Breast epithelium (tissue), 4 donors: ENCODE data around the gene FBXL15. TPM values are rescaled to one million over a fixed set of nuclear protein-coding genes. Genes with fewer than 3 reads are reported as not detected.

Source experiments
- DNase-seq, 2 donors: peaks; one replicate each; pipeline ENCODE4 v3.0.0-alpha.2; 2019; ENCODE audit warnings: low spot score in 2 of 2
- H3K27ac ChIP-seq, 2 donors: fragments of 200-600 bp; sonication (generic) in 1 of 2; one replicate each; pipeline ENCODE4 v1.5.1; 2016 to 2019; ENCODE audit warnings: mild to moderate bottlenecking in 1 of 2
- H3K27me3 ChIP-seq, 2 donors: fragments of 200-600 bp; sonication (generic) in 1 of 2; one replicate each; pipeline versions ENCODE4 v1.5.1 to v1.6.0; 2017 to 2019; ENCODE audit warnings: control low read depth in 1 of 2, mild to moderate bottlenecking in 1 of 2
- H3K36me3 ChIP-seq: fragments of 200-600 bp; one replicate; pipeline ENCODE4 v1.5.1; 2019
- H3K4me1 ChIP-seq, 2 donors: fragments of 200-600 bp; sonication (generic); one replicate each; pipeline ENCODE4 v1.5.1; 2016 to 2019; ENCODE audit warnings: control low read depth in 1 of 2
- H3K4me3 ChIP-seq, 3 donors: fragments of 200-600 bp; sonication (generic); 1 replicate in 2 of 3; 2 replicates in 1 of 3; pipeline ENCODE4 v1.5.1; 2016 to 2019; ENCODE audit warnings: mild to moderate bottlenecking in 3 of 3, moderate library complexity in 2 of 3
- H3K9me3 ChIP-seq, 2 donors: fragments of 200-600 bp; sonication (generic) in 1 of 2; one replicate each; pipeline ENCODE4 v1.5.1; 2016 to 2019; ENCODE audit warnings: control low read depth in 1 of 2
- POLR2A ChIP-seq: fragments of 450-650 bp; IDR thresholded peaks from one replicate; pipeline ENCODE4 v1.6.1; 2016; ENCODE audit warnings: antibody characterized with exemption, mild to moderate bottlenecking, moderate library complexity
- POLR2AphosphoS5 ChIP-seq, 3 donors: sonication (generic); formaldehyde crosslinking; IDR thresholded peaks; one replicate each; pipeline ENCODE4 v1.6.1; 2017; ENCODE audit warnings: antibody characterized with exemption in 3 of 3
- intact Hi-C: fragments of 100-400 bp; cut with DNase I; formaldehyde crosslinking; loops from one replicate; pipeline ENCODE4 v1.15.1; 2023; ENCODE audit warnings: low total_unique reads
- total RNA-seq, 3 donors: library from RNA; depleted of rRNA; stranded (reverse); fragments of >200 nt; gene quantifications; one replicate each; pipeline ENCODE4 v1.1.0, GENCODE V29; 2016
- TF ChIP-seq, protein P1 (sequence below), 3 donors: fragments of 450-650 bp; IDR thresholded peaks; one replicate each; pipeline ENCODE4 v1.5.1; 2016 to 2017; ENCODE audit warnings: antibody characterized with exemption in 3 of 3, mild to moderate bottlenecking in 3 of 3, moderate library complexity in 3 of 3

Gene FBXL15
- total RNA-seq, 3 donors from 2014 or later = 16.8 to 24.8 (median 21.0) TPM

- H3K36me3 ChIP-seq = no peaks in the 10 kb centered on the region
- H3K9me3 ChIP-seq = no peaks in the 10 kb centered on the region
- DNase-seq = no peak
- peak overlapping the region; percentile 96 to 97 for H3K27ac ChIP-seq
- no peak overlapping the region for H3K4me3 ChIP-seq
- H3K4me1 ChIP-seq = peaks cover 4 to 11% of the 10 kb centered on the region in 2 donors
- intact Hi-C loops = no loop called here
- H3K27me3 ChIP-seq = no peaks in the 10 kb centered on the region
- TF ChIP-seq, protein P1, sequence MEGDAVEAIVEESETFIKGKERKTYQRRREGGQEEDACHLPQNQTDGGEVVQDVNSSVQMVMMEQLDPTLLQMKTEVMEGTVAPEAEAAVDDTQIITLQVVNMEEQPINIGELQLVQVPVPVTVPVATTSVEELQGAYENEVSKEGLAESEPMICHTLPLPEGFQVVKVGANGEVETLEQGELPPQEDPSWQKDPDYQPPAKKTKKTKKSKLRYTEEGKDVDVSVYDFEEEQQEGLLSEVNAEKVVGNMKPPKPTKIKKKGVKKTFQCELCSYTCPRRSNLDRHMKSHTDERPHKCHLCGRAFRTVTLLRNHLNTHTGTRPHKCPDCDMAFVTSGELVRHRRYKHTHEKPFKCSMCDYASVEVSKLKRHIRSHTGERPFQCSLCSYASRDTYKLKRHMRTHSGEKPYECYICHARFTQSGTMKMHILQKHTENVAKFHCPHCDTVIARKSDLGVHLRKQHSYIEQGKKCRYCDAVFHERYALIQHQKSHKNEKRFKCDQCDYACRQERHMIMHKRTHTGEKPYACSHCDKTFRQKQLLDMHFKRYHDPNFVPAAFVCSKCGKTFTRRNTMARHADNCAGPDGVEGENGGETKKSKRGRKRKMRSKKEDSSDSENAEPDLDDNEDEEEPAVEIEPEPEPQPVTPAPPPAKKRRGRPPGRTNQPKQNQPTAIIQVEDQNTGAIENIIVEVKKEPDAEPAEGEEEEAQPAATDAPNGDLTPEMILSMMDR (IDR thresholded peaks at IDR 0.05) = no peak
- no peak for TF ChIP-seq POLR2AphosphoS5 (IDR thresholded peaks at IDR 0.05)
Measured at GRCh38 chr10:102397222-102398171, 23.1 kb upstream of the FBXL15 start.

DNA sequence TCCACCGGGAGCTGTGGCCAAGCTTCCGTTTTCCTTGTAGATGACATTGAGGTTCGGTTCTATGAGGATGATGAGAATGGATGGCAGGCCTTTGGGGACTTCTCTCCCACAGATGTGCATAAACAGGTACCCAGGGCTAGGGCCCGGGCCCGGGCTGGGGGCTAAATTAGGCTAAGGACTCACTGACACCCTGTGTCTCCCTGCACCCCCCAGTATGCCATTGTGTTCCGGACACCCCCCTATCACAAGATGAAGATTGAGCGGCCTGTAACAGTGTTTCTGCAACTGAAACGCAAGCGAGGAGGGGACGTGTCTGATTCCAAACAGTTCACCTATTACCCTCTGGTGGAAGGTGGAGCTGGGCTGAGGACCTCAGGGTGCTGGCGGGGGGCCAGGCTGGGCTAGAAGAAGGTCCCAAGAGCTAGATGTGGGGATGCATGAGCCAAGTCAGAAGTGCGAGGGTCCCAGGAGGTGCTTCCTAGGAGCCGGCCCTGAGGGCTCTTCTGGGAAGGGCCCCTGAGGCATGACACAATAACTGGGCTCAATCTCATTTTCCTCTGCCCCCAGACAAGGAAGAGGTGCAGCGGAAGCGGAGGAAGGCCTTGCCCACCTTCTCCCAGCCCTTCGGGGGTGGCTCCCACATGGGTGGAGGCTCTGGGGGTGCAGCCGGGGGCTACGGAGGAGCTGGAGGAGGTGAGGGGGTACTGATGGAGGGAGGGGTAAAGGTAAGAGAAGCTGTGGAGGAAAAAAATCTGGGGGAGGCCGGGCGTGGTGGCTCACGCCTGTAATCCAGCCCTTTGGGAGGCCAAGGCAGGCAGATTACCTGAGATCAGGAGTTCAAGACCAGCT, 22.2 kb upstream of the FBXL15 start:
- H3K27me3 ChIP-seq = no peaks in the 10 kb centered on the region
- peaks cover 4 to 11% of the 10 kb centered on the region in 2 donors for H3K4me1 ChIP-seq
- no peaks in the 10 kb centered on the region for H3K36me3 ChIP-seq
- intact Hi-C loops = no loop called here
- H3K9me3 ChIP-seq = no peaks in the 10 kb centered on the region
- no peak for DNase-seq
- TF ChIP-seq POLR2A = no peak
- TF ChIP-seq, protein P1 (IDR thresholded peaks at IDR 0.05) = no peak
- no peak for TF ChIP-seq POLR2AphosphoS5 (IDR thresholded peaks at IDR 0.05)
- peak overlapping the region; percentile 40 to 91 for H3K27ac ChIP-seq
- peak overlapping the region in 2 of 3 donors; percentile 67 to 71 for H3K4me3 ChIP-seq

- Histone ChIP-seq H3K9me3 (no peaks in the 10 kb centered on the region), H3K4me3 (peak overlapping the region; percentile 55 to 71 (median 67)), H3K4me1 (peaks cover 4 to 11% of the 10 kb centered on the region in 2 donors), H3K27ac (peak overlapping the region; percentile 91 to 95), H3K27me3 (no peaks in the 10 kb centered on the region), H3K36me3 (no peaks in the 10 kb centered on the region)
- TF ChIP-seq POLR2A (no peak), POLR2AphosphoS5 (IDR thresholded peaks at IDR 0.05) (peak; percentile 65 to 86 (median 83))
- TF ChIP-seq, protein P1 (IDR thresholded peaks at IDR 0.05) = peak; percentile 91 to 93 (median 93)
- intact Hi-C loops = loop anchor here (10.0 kb wide), 1 partner anchor 245 kb away; the partner anchor contains the start of gene NOLC1
- DNase-seq = peak; percentile 82 to 90
Measured at GRCh38 chr10:102399217-102400021, 21.2 kb upstream of the FBXL15 start.

GRCh38 chr10:102400076-102400475, 20.6 kb upstream of the FBXL15 start:
- Histone ChIP-seq H3K4me1 (peaks cover 4 to 11% of the 10 kb centered on the region in 2 donors), H3K9me3 (no peaks in the 10 kb centered on the region), H3K36me3 (no peaks in the 10 kb centered on the region), H3K27ac (peak overlapping the region; percentile 91 to 95), H3K4me3 (peak overlapping the region in 1 of 3 donors; percentile 71), H3K27me3 (no peaks in the 10 kb centered on the region)
- no peak for DNase-seq
- intact Hi-C loops = loop anchor here (10.0 kb wide), 1 partner anchor 245 kb away; the partner anchor contains the start of gene NOLC1
- TF ChIP-seq POLR2AphosphoS5 (IDR thresholded peaks at IDR 0.05) (no peak), POLR2A (no peak)
- TF ChIP-seq, protein P1 (IDR thresholded peaks at IDR 0.05) = no peak
